Right forelimb (tissue), 1 donor: ENCODE data around the gene ST6GALNAC3.

Experiments used
- DNase-seq: peaks from one replicate; pipeline ENCODE4 v3.0.0-alpha.2; 2018

ST6GALNAC3 gene

DNA sequence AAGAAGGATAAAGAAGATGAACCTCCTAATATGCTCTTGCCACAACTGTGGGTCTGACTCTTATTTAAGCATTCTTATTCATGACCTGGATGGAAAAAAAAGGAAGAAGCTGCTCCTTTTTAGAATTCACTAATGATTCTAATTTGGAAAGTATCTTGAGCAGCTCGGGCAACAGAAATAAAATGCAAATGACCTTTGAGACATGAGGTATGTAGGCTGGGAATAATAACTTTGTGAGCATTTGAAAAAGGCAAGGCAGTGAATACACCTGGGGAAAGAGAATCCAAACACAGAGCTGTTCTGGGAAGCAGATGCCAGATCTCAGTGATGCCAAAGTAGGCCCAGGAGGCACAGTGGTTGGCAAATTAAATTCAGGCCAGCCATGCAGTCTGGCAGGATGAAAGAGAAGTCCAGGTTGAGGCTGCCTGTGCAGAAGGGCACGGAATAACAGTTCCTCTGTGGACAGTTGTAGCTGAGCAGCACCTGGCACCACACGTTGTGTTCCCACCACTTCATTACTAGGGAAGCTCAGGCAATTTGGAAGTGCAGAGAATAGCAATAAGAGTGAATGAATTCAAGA lies 471.9 kb downstream of the ST6GALNAC3 start:
- DNase-seq: no peak

DNA sequence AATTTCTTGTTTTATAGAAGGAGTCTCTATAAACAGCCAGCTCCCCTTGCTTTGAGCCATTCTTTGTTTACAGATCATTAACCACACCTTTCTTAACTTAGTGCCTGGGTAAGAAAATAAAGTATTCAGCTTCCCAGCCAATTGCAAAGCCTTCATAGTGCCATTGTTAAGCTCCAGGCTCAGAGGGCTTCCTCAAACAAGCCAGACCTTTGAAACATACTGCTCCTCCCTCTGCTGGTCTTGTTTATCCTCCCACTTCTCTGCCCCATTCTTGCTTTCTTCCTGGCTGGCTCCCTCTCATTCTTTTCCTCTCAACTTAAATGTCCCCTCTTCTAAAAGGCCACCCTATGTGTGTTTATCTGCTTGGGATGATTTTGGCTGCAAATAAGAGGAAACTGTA lies 473.4 kb downstream of the ST6GALNAC3 start:
- no peak for DNase-seq

DNA sequence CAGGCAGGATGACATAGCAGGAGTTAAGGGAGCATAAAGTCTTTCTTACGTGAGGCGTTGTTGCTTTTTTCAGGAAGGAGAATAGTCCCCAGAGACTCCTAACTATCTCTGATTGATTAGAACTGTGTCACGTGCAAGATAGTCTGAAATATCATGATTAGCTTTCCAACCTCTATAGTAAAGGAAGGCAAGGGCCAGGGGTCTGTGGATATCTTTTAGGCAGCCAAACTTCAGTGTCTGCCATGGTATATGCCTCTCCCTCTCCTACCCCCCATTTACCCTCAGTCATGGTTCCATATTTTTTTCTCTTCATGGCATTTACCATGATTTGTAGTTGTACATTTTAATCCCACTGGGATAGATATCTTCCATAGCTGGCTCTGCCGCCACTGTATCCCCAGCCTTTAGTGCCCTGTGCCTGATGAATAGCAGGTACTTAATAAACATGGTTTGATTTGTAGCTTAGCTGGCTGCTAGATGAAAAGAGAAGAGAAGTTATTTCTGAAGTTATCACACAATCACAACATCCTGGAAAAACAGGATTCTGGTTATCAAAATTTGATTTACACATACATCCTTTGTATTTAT lies 474.1 kb downstream of the ST6GALNAC3 start:
- no peak for DNase-seq

DNA sequence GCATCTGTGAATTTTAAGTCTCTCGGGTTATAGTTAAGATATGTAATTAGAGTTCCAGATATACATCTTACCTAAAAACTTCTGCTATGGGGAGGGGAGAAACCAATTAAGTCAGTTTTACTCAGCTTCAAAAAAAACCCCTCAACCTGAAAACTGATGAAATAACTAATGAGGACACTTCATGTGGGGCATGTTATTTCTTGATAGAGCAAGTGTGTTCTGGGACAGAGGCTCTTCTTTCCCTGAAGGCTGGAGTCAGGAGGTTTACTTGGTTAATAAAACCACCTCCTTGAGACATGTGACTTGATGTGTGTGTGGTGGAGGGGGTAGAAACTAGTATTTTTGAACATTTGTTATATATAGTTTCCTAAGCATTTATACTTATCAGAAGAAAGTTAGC lies 479.7 kb downstream of the ST6GALNAC3 start:
- no peak for DNase-seq

DNA sequence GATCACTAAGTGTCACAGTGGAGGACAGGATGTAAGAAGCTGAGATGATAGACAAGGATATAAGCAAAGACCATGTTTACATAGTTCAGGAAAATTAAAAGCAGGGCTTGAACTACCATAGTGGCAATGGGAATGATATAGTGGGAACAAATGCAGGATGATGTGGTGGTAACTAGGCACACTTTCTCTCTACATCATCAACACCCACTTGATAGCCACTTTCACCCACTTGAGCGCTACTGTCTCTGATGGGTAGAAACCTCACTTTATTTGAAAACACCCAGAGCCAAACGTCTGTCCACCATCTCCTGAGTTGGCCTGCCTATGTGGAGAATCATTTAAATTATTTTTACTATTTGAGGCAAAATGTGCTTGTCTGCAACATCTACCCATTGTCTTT lies 487.7 kb downstream of the ST6GALNAC3 start:
- DNase-seq: no peak

DNA sequence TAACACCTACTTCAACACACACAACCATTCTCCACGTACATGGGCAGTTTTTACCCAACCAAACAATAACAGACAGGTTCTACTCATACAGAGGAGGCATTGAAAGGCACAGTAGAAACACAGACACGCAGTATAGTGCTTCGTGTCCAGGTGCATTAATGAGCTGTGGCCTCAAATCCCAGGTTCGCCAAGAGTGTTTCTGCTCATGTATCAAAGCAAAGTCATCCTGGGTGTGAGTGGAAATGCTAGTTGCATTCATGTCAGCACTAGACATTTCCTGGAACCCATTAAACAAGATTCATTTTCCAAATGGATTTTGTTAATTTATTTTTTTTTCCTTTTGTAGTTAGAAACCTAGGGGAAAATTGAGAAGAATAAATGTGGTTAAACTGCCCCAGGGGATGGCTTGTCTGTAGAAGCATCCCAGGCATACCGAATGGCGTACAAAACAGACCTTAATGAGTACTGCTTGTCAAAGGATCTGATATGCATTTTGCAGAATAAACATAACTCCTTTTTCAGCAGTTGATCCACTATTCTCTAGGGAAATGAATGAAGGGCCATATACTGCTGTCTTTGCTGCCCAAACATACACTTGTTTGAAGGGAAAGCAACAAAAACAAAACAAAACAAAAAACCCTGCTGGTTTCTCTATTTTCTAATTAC lies 494.2 kb downstream of the ST6GALNAC3 start:
- no peak for DNase-seq

DNA sequence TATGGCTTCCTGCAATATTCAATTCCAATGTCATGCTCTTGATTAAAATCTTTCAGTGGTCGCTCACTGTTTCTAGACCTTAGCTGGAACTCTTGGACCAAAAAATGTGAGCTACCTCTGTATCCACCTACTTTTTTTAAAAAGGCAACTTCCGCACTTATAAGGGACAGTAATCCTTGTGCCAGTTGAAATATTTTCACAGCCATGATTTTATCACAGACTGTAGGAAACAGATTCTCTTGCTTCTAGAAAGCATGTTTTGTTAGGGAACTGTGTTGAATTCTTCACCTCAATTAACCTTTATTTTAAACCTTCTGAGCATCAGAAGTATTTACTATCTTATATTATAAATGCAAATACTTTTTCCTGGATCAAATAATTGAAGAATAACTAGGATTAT lies 496.7 kb downstream of the ST6GALNAC3 start:
- DNase-seq: no peak

DNA sequence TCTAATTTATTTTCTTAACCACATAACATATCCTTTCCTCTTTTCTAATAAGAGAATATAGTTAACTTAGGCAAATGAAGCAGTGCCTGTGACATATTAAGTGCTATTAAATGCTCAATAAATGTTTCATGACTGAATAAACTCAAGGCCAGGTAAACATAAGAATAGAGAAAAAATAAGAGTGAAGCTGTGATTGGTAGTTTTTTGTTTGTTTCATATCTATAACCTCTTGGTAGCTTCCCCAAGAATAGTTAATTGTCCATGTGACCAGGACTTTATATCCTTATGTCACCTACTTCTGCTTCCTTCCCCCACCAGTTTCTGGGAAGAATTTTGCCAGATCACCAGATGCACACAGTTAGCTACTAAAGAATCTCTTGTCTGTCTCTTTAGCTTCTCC lies 497.7 kb downstream of the ST6GALNAC3 start:
- DNase-seq: no peak

DNA sequence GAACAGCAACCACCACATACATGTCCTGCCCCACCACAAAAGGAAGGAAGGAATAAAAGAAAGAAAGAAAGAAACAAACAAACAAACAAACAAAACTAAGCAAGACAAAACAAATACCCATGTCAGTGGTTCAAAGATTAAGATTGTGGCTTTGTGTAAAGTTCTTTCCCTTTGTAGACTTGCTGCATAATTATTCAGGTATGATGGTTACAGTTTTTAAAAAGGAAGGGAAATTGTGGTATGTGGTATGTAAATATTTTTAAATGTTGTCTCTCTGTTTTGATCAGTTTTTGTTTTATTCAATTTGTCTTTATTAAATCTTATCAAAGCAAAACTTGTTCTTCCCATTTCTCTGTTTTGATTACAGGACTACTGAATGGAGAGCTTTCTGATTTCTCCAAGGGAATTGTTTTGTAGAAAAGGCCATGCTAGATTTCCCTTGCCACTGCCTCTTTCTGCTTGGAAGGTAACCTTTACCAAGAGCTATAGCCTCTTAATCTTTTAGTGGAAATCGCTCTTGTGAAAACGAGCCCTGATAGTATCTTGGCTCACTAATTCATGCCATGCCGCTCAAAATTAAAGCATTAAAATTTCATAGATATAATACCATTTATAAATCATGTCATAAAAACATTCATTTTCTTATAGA lies 502.5 kb downstream of the ST6GALNAC3 start:
- DNase-seq: no peak

DNA sequence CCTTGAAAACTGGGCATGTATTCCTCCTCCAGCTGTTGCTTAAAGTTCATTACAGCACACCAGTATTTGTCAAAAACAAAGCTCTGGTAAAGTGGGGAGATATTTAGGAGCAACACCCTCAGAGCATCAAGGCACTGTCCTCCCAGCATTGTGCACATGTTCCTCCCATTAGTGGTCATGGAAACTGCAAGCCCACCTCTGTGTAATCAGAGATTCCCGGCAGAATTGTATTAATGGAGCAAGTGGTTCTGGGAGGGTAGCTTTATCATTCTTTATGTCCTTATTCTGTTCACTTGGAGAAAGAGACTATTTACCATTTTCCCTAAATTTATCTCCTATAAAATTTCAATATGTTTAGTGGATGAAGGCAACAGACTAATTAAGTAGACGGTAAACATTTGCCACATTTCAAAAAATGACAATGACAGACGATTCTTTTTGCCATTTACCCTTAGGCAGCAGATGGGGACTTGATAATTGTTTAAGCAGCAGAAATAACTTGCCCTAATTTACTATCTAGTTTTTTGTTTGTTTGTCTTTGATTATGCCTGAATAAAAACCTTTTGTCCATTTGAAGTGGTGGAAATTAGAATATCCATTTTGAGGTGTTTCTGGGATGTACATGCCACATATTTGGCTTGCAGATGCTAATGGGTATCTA lies 503.1 kb downstream of the ST6GALNAC3 start:
- no peak for DNase-seq

DNA sequence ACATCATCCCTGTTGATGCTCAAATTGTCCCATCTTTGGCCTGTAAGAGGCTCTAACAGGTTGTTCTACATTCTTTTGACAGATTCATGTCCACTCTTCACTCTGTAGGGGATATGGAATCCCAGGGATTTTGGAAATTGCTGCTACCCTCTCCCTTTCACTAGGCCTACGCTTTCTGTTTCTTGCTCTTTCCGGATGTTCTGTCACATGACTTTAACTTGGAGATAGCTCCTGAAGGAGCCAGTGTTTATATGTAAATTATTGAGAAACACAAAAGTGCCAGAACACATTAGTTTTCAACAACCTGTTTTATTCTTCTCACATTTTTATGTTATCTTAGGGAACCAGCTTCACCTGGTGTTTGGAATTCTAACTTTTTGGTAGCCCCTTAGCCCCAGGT lies 505.7 kb downstream of the ST6GALNAC3 start:
- DNase-seq: no peak

DNA sequence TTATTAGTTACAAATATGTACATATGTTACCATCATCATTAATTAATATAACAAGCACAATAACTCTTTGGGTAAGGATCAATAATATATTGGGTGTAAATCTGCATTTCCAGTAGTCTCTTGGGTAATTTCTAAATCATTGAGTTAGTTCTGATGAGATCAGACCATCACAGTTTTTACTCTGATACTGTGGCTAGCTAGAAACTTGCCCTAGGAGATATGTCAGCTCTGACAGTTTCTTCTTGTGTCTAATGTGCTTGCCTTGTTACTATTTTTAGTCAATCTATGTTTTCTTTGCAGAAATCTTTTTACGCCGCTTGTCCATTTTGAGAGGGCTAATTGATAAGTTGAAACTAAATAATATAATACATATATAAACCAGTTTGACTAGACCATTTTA lies 507.2 kb downstream of the ST6GALNAC3 start:
- no peak for DNase-seq

DNA sequence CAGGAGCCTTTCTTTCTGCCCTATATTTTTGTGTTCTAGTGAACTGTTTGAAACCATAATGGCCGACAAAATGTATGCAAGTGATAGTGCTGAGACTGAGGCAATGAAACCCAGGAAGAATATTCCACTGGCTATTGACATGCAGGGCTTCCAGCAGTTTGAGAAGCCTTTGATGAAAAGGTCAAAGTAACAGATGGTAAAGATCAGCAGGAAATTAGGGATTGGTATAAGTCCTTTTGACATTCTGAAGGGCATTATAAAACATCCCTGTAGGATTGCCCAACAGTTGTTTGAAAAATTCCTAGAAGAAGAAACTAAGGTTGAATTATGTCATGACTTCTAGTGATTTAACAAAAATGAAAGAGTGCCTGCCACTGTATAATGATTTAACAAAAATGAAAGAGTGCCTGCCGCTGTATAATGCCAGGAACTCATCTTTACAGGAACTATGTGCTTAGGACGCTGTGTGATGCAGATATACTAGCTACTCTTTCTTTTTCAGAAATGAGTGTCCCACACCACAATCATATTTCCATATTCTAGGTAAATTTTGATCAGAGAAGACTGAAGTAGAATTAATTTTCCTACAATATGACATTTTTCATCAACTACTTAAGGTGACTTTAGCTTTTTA lies 508.8 kb downstream of the ST6GALNAC3 start:
- no peak for DNase-seq

DNA sequence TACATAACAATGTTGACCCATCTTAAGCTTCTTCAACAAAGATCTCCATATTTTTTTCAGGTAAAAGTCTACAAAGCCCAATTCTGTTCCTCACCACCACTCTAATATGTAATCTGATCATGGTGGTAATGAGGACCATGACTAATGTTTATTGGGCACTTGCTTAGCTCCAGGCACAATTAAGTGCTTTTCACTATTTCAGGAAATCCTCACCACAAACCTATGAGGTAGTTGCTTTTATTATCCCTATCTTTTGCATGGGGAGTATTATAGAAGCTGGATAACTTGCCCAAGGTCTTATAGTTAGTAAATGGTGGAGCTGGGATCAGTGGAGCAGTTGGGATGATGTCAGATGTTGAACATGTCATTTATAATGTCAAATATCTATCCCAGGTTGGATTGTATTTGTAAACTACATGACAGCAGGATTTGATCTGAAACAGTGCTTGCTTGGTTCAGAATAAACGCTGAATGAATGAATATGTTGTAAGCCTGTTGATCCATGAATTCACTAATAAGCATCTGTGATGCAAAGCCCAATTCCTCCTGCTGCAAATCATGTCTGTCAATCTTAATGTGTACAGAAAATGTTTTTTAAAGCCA lies 509.4 kb downstream of the ST6GALNAC3 start:
- no peak for DNase-seq

DNA sequence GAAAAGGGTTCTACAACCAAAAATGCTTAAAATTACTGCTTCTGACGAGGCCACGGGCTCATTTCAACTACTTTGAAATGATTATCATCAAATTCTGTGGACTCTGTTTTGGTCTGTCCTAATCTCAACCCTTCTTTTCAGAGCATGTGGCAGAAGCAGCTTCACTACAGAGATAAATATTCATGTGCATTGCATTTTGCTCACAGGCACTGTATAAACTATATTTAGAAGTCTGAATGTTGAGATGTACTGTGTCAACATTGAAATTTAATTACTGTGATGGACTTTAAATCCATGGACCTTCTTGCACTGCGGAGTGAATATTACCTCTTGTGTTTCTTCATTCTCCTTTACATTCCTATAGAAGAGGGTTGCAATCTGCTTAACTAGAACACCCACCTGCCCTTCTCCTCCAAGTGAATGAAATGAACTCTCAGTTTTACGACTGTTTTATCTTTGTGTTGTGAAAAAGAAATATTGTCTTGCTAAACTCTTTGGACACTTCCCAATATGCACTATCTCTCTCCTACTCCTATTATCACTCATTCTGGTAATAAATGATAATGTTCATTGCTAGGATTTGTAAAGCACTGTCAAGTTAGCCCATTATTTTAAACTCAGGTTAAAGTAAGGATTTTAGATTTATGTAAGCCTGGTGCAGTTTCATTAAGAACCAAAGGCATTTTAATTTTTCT lies 511.6 kb downstream of the ST6GALNAC3 start:
- no peak for DNase-seq

DNA sequence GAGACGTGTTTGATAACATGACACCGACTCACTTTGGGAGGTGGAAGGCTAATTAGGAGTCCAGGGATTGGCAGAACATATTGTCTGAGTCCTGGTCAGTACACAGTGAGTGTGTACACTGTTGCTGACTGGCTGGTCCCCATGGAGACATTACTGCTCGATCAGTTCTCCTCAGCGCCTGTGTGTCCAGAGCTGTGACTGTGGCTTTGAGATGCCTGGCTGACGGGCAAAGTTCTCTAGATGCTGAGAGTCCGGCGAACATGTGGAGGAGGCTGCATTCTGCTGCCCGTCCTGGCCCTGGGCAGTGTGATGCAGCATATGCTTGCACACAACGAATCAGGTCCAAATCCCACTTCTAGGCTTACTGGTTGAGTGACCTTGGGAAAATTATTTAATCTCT lies 512.7 kb downstream of the ST6GALNAC3 start:
- DNase-seq: no peak

DNA sequence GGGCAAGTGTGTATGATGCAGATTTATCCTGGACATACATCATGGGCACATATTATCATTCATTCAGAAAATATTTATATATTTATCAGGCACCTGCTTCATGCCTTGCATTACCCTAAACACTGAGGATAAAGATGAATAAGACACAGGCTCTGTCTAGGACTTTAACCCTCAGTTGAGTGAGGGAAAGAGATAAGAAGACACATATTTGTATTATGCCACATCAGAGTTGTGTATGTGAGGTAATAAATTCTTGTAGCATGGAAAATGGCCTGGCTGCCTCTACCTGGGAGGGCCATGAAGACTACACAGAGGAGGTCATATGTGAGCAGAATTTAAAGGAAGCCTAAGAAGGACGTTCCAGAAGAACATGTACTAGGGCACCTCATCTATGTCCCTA lies 516.9 kb downstream of the ST6GALNAC3 start:
- no peak for DNase-seq

DNA sequence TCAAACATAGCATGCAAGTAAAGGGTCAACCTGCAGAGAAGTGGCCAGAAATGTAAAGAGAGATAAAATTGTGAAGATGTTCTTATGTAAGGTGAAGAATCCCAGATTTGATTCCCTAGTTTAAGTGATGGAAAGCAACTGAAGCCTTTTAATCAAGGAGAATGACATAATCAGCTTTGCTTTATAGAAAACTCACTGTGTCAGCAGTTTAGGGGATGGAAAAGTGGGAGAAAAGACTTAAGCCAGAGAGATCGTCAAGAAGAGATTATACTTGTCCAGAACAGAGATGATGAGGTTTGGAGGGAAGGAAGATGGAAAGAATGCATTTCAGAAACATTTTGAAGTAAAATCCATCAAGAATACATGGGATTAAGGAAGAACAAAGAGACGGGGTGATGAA lies 517.4 kb downstream of the ST6GALNAC3 start:
- no peak for DNase-seq

DNA sequence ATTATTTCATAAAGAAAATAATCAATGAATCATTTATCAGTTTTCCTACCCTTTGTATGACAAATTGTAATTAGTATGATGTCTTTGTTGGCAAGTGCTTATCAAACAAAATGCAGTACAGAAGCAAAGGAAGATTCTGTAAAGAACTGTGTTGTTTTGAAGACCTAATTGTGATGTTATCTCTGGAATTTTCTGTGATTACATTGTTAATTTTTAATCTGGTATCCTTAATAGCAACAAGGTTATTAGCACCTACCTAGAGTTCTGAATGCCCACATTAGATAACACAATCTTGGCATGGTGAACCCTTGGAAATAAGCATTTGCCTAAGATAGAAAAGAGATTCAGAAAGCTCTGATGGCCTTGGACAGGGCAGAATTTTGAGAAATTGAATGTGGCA lies 518.6 kb downstream of the ST6GALNAC3 start:
- no peak for DNase-seq

DNA sequence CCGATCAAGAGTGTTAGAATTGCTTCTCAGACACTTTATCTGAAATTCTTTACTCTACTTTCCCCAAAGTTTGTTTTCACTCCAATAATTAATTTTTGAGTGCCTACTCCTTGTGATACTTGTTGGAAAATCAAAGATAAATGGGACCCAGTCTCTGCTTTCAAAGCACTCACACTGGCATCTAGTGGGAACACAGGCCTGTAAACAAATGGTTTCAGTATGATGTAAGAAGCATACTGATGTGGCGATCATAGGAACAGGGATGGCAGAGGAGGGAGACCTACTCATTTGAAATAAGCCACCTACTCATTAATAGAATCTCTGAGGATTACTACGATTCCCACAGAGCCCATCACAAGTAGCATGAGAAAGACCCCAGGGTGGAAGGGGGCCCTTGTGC lies 519.1 kb downstream of the ST6GALNAC3 start:
- no peak for DNase-seq

DNA sequence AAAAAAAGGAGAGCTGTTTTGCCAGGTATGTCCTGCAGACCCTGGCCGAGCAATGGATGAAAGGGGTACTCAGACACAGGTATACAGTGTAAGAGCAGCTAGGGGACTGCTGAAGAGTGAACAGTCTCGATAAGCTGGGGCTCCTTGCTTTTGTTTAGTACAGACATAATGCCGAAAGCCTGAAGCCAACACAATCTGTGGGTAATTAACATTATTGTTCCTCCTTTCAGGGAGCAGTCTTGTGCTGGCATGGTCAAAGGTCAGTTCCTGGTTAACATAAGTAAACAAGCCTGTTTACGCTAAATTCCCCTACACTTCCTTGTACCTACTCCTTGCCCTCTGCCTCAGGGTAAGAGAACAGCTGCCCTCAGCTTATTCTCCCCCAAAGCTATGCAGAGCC lies 520.5 kb downstream of the ST6GALNAC3 start:
- DNase-seq: no peak

DNA sequence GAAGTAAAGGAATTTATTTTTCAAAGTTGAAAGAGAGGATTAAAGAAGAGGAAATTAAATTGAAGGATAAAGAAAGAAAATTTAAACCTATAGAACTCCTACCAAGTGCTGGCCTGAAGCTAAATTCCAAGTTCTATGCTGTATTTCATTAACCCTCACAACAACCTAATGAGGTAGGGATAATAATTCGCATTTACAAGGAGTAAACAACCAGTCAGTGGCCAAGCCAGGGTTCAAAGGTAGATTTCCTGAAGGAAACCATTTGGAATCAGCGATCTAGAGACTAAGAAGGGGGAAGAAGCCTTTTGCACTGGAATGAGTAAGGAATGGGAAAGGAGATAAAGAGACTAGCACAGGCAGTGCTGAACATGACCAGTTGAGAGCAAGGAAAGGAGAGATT lies 526.9 kb downstream of the ST6GALNAC3 start:
- DNase-seq: no peak
